GM19043 (cell line): Measurements from ENCODE around the gene TAC4.
"Not testable (repeated sequence)": the region's sequence is repeated elsewhere in the genome, so short reads cannot be mapped to it uniquely, and the experiment has no call there.

ENCODE experiments used
- ATAC-seq: cut with Tn5 transposase; IDR thresholded peaks from one replicate; pipeline ENCODE4 v1.9.1; 2021; ENCODE audit warnings: low read depth; ENCODE audit not compliant: unreplicated experiment

The TAC4 gene

DNA sequence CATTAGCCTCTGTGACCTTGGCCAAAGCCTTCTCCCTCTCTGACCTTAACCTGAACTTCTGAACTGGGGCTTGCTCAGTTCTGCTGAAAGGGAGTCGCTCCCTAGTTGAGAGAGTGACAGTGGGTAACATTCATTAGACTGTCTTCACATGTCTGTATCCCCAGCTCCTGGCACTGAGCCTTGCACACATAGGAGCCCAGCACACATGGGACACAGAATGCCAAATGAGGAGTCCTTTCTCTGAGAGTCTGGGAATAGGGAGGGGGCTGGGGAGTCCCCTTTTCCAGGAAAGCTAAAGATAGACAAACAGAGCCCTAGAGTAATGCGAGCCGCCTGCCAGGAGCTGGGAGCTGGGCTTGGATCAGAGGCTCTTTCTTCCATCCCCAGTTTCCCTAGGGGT lies 2.5 kb downstream of the TAC4 start:
- ATAC-seq, result no peak

DNA sequence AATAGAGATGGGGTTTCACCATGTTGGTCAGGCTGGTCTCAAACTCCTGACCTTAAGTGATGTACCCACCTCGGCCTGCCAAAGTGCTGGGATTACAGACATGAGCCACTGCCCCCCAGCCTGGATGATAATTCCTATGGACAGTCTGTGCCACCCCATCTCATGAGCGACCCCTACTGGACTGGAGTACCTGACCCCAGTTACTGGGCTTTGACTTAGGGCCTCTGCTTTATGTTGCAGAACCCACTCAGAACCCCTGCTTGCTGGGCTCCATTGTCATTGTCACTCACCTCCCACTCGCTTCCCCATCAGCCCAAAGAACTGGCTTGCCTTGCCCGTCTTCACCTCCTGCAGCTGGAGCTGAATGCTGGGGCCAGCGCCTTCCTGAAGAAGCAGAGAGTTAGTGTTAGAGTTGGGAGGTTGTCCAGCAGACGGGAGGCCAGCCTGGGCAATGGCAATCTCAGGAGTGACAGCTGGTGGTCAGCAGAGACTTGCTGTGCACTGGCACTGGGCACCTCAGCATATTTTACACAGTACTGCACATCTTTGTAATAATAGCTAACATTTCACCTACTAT lies 4.0 kb downstream of the TAC4 start:
- ATAC-seq, result no peak

DNA sequence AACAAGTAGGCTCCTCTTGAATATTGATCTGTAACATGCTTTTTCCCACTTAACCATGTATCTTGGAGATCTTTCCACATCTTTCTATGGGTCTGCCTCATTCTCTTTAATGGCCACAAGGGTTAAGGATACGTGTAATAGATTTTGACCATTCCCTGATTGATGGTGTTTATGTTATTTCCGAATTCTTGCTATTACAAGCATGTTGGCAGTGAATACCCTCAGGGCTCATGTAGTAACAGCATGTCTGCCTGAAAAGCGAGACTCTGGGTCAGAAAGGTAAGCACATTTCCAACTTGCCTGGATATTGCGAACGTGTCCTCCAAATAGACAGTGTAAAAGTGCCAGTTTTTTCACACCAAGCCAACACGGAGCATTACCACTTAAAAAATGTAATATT lies 5.0 kb downstream of the TAC4 start:
- ATAC-seq, result no peak

DNA sequence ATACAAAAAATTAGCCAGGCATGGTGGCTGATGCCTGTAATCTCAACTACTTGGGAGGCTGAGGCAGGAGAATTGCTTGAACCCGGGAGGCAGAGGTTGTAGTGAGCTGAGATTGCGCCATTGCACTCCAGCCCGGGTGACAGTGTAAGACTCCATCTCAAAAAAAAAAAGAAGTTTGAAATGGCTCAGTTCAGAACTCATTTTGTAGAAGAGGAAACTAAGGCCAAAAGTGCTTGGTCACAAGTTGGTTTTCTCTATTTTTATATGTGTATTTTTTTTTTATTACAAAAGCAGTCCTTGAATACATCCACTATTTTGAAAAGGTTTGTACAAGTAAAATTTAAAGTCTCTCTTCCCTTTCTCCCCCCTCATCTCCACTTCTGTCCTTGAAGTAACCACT lies 5.5 kb downstream of the TAC4 start:
- ATAC-seq, result no peak

DNA sequence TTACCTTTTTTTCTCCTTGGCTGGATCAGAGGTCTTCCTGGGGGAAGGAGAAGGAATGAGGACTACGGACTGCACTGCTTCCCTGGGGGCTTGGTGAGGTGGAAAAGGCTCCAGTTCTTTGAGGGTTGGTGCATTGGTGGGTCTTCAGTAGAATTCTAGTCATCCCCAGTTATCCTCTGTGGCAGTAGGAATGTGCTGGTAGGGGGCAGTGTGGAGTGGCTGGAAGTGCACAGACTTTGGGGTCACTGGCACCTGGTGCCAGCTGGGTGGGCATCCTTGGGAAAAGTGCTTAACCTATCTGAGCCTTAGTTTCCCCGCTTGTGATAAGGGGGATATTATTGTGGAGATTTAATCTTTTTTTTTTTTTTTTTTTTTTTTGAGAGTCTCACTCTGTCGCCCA lies 6.3 kb downstream of the TAC4 start:
- no peak for ATAC-seq

DNA sequence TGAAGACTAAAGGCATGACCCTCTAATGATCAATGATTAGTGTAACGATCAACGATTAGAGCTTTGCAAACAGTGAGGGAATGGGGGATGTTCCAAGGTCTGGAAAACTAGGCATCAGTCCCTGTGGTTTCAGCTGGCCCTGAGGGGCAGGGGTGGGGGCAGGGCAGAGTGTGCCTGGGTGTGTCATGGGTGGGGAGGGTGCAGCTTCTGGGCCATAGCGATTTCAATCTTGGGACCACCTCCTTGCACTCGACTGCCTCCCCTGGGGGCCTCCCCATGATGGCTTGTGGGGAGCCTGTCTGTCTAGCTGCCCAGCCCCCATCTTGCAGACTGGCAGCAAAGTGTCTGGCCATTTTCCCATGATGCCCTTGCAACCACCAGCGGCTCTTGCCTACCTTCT lies 8.4 kb downstream of the TAC4 start:
- ATAC-seq, result no peak

DNA sequence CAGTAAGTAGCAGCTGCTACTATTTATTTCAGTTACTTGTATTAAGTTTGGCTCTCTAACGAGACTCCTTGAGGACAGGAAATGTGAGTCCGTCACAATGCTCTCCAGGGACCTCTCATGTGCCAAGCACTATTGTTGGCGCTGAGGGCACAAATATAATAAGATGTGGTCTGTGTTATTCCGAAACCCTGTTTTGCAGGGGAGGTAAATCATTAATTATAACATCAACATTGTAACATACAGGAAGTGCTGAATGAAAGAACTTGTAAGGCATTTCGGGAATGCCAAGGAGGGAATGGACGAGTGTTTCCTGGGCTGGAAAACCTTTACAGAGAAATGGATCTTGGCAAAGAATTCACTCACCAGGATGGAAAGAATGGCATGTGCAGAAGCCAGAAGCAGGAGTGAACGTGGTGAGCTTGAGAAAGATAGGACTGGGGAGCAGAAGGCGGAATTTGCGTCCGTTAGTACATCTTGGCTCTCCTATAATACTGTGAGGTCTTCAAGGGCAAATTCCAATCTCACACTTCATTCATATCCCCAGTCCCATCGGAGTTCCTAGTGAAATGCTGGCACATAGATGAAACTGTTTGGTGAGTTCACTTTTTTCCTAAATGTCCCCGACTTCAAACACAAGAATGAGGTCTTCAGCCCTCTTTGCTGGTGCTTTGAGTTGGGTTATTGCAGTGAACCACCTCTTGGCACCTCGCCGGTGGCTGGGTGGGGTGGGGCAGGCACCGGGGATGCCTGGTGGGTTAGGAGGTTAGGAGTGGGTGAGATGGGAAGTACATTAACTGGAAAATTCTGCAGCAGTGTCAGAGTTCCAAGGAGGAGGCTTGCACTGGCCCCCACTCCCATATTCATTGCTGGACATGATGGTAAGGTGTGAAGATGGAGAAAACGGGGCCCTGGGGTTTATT lies 11.5 kb downstream of the TAC4 start:
- no peak for ATAC-seq

DNA sequence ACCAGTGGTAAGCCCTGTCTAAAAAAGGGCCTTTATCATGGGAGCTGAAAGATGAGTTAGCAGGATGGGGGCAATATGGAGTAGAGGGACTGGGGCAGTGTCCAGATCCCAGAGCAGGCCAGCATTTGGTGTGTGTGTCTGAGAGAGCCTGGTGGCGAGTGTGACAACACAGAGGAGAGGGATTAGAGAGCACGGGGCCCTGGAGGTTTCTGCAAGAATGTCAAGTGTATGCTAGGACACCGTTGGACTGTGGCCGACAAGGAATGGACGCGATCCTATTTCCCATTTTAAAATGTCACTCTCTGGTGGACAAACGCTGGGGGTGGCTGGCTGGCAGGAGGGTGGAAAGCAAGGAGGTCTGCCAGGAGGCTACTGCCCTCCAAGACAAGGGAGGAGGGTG lies 12.4 kb downstream of the TAC4 start:
- ATAC-seq, result no peak

DNA sequence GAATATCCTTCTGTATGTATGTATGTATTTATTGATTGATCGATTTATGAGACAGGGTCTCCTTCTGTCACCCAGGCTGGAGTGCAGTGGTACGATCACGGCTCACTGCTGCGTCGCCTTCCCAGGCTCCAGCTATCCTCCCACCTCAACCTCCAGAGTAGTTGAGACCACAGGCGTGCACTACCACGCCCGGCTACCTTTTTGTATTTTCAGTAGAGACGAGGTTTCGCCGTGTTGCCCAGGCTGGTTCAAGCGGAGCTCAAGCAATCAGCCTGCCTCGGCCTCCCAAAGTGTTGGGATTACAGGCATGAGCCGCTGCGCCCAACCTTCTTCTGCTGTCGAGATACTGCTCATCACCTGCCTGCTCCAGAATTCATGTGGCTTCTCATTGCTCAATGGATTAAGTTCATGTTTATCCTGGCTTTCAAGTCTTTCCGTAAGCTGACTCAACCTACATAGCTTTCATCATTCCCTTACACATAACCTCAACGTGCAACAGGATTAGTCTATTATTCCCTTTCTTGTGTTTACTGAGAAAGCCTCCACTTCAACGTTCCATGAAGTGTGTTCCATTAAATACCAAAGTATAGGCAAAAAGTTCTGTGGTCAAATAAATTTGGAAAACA lies 13.6 kb downstream of the TAC4 start:
- no peak for ATAC-seq

DNA sequence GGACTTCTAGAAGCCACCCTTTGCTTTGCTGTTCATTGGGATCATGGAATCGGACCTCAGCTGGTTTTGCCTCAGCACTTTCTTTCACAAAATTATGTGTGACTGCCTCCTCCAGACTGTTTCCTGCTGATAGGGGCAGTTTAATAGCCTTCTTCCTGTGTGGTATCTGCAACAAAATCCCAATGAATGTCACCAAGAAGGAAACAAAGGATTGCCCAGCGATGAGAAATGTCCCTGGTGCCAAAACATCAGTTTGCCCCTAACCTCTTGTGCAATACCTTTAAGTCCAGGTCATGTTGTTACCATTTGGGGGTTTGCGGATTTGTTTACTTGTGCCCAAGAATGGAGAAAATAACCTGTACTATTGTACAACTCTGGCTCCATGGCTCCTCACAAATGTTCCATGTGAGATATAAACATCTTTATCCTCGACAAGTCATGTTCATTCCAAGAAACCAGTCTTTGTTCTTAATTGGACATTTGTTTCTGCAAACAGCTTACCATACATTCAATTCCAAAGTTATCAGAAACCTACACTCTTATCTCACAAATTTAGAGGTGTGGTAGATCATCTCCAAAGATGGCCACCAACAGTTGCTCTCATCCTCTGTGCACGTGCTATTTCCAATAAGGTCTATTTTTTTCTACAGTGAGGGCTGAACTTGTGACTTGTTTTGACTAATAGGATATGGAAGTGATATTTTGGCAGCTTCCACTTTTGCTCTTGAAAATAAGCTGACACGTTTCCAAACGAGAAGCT lies 14.8 kb downstream of the TAC4 start:
- ATAC-seq, result no peak

DNA sequence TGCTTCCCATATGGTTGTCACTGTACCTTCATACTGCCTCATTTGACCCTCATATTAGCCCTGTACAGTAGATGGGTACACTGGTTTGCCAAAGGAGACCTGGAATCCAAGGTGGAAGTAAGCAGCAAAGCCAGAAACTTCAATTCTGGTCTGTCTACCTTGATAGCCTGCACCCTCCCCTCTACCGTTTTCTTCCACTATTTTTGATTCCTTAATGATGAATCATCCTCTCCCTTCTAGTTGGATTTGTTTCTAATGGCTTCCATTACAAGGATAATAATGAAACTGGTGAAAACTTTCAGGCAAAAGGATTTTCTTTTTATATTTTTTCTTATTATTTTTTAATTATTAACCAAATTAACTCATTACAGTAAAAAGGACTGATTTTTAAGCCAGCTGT lies 17.3 kb downstream of the TAC4 start:
- ATAC-seq, result no peak

DNA sequence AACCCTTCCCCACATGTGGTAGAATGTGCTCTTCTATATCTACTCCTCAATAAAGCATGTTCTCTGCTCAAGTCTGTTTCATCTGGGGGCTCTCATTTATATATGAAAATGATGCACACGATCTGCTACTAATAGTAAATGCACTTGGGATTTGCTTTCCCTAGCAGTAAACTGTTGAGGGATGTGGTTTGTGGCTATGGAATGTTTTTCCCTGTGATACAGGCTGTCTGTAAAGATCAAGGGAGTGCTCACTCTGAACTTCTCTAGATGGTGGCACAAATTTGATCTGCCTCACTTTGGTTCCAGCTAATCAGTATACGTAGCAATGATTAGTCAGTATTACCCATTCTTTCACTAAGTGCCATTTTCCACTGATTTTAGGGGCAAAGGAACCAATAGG lies 18.8 kb downstream of the TAC4 start:
- ATAC-seq, result no peak

DNA sequence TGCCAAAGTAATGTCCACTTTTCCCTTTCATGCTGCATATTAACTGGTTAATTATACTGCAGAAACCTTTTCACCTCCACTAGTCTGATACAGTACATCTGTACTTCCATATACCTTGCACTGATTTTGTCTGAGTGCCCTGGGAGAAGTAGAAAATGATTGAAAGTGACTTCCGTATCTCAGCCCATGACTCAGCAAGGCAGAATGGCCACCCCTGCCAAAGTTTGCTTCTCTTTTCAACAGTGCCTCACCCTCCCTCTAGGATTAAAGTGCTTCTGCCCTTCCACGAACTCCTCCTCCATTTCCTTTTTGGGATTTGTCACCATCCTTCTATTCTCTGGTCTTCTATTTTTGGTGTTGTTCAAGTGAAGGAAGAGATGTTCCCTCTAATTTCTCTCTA lies 19.5 kb downstream of the TAC4 start:
- not testable (repeated sequence) for ATAC-seq

DNA sequence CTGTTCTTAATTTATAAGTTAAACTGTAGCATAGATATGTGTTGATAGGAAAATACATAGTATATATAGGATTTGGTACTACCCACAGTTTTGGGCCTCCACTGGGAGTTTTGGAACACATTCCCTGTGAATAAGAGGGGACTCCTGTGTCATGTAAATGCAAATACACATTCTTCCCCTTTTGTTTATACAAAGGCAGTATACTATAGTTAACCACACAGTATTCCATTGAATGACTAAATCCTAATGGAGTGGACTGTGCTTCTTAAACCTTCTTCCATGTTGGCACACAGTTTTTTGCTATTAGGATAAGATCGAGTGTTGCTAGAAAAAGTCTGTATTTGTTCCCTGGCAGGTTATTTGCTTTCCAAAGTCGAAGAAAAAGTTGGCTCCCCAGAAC lies 22.2 kb downstream of the TAC4 start:
- ATAC-seq, result no peak

DNA sequence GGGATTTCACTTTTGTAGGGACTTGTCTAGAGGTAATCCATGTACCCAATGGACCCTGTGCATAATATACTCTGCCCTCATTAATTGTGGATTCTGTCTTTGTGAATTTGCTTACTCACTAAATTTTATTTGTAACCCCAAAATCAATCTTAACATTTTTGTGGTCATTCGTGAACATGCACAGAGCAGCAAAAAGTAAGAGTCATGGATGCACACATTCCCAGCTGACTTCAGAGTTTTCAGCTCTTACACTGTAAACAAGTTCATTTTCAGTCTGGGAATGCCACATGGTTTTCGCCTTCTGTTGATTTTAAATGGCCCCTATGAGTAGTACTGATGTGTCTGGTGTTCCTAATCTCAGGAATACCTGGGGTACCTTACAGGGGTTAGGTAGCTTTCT lies 24.3 kb downstream of the TAC4 start:
- no peak for ATAC-seq

DNA sequence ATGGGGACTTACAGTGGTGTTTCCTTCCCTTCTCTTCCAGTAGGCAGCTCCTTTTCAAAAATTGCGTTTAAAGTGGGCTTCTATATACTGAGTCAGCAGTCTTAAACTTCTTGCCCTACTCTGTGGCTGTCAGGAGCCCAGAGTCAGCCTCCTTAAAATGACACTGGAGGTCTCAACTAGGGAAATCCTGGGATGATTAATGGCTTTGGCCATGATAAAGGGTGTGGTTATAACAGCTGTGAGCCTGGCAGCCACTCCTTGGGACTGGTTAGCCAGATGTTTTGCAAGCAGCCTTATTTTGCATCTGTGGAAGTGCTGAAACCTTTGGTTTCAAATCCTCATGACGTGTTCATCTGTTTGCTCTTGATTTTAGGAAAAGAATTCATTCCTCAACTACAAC lies 25.0 kb downstream of the TAC4 start:
- ATAC-seq, result no peak

DNA sequence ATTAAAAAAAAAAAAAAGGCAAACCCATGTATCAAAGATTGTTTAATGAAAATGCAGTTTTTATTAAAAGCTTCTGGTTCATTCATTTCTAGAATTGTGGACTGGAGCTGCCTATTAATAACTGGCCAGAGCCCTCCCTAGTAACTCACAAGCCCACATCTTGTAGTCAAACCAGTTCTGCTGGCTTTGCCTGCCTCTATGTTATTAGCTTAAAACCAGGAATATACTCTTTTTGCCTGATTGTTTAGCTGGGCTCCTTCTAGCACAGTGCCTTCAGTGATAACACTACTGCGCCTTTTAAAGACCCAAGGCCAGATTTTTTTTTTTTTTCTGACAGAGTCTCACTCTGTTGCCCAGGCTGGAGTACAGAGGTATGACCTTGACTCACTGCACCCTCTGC lies 26.0 kb downstream of the TAC4 start:
- no peak for ATAC-seq

DNA sequence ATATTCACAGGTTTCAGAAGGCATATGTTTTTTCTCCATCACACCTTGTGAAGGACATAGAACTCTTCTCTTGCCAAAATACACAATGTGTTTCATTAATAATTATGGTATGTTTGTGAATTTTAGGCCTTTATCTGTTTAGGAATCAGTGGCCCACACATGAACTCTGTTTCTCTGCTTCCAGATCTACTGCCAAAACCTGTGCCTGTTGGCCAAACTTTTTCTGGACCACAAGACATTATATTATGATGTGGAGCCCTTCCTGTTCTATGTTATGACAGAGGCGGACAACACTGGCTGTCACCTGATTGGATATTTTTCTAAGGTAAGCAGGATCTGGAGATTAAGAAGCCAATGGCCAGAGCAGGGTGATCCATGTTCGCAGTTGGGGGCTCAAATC lies 26.4 kb downstream of the TAC4 start:
- no peak for ATAC-seq

DNA sequence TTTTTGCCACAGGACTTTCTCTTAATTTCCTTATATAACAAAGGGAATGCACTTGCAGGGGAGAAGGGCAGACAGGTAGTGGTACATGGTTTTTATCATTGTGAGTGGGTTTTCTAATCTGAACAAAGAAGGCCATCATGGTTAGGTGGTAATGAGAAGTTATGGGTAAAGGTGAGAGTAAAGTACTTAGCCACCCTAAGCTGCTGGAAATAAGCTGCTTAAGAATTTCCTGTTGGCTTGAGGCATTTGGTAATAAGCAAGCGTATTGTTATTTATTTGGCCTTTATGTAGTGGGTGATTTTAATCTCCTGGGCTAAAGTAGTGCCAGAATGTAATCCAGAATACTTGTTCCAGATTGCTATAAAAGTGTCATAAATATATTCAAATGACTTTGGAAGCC lies 27.1 kb downstream of the TAC4 start:
- no peak for ATAC-seq

DNA sequence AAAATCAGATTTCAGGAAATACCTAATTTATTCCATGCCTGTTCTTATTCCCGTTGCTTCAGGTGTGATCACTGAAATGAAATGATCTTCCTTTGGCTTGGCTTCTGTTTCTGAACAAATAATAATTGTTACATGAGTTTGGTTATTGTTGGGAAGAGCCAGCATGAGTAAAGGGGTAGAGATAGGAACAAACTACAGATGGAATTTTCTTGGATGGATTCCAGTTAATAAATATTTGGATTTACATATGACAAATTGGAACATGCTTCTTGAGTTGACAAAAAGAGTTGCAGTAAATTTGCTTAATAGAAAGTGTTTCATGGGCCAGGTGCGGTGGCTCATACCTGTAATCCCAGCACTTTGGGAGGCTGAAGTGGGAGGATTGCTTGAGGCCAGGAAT lies 28.2 kb downstream of the TAC4 start:
- ATAC-seq, result no peak

DNA sequence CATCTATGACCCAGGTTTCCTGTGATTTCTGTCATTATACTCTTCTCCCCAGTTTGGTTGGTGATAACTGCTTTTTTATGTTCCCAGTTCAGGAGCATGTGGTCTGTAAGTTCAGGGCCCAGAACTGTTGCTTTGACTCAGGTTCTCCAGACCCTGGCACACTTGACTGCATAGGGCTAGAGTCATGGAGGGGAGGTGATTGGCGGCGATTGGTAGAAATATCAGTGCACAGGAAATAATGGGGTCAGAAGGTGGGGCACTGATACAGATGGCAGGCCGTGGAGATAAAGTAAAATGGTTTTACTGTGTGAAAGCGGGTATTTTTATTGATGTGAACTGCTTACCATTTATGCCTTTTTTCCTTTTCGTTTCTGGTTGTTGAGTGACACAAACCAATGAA lies 28.7 kb downstream of the TAC4 start:
- no peak for ATAC-seq
